GM19193 (cell line): ENCODE results near the gene GOLGA8H.
"Not testable (repeated sequence)": the region's sequence is repeated elsewhere in the genome, so short reads cannot be mapped to it uniquely, and the experiment has no call there.

Source experiments
- POLR2A ChIP-seq: IDR thresholded peaks from 4 replicates; pipeline ENCODE4 v1.6.1; 2011; ENCODE audit not compliant: insufficient read depth, insufficient read length; ENCODE audit errors: extremely low read depth

The GOLGA8H gene, protein sequence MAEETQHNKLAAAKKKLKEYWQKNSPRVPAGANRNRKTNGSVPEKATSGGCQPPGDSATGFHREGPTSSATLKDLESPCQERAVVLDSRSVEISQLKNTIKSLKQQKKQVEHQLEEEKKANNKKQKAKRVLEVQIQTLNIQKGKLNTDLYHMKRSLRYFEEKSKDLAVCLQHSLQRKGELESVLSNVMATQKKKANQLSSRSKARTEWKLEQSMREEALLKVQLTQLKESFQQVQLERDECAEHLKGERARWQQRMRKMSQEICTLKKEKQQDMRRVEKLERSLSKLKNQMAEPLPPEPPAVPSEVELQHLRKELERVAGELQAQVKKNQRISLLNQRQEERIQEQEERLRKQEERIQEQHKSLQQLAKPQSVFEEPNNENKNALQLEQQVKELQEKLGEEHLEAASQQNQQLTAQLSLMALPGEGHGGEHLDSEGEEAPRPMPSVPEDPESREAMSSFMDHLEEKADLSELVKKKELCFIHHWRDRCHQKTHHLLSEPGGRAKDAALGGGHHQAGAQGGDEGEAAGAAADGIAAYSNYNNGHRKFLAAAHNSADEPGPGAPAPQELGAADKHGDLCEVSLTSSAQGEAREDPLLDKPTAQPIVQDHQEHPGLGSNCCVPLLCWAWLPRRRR

DNA sequence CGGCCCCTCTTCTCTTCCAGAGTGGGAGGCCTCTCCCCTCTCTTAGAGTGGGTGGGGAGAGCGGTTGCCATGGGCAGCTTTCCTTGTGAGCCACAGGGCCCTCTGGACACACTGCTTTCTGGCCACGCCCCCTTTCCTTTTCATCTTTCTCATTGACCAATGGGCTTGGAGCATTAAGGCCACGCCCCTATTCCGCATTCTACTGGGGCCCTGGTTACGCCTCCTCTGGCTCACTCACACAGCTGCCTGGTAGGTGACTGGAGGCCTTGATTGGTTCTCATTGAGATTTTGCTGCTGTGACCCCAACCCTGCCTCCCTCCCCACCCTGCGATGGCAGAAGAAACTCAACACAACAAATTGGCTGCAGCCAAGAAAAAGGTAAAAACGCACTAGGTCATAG lies at the start of gene GOLGA8H:
Gene GOLGA8H, plus strand, starts transcription at position 233 of the 400 bp plus-strand sequence. Its CDS starts 98 bp downstream, at position 331.
- not testable (repeated sequence) for TF ChIP-seq POLR2A

DNA sequence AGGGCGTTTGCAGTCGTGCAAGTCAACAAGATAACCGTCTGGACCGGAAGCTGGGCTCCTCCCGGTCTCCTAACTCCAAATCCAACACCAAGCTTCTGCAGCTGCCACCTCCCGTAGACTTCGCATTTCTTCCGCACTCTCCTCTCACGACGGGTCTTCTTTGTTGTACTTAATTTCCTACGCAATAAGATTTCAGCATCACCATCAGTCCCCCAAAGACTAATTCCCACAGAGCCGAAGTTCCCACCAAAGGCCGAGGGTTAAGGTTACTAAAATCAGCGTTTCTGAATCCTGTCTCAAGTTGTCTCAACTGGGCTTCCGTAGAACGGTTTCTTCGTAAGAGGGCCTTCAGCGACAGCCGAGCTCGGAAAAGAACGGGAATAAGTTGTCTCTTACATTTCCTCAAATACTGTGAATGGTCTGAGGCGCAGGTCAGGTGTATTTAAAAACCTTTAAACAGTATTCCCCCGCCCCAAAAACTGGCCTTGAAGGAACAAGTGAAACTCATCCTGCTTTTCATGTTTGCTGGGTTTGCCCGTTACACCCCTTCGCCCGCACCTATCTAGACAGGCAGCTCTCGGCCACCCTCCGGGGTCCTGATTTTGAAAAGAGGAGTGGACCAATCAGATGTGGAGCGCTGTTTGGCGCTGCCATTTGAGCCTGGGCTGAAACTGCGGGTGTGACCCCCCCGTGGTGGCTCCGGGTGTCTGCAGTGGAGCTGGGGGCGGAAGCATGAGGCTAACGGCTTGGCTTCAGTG lies 21.8 kb downstream of the GOLGA8H start, which contains the start of gene ARHGAP11B:
Gene ARHGAP11B, plus strand, starts transcription at position 693 of the 758 bp plus-strand sequence.
- TF ChIP-seq POLR2A = peak; percentile 48

DNA sequence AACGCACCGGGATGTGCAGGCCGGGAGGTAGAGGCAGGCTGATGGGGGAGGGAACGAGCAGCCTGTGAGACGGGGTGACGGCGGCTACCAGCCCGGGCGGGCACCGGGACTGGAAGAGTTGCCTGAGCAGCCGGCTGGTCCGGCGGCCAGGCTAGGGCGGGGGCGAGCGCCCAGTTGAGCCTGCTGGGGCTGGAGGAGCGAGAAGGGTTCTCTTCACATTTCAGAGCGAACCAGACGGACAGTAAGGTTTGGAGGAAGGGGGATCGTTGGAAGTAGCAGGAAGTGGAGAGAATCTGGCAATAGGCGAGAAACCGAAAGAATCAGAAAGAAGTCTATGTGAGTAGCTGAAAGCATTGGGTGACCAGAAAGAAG lies 22.4 kb downstream of the GOLGA8H start:
- peak; percentile 48 for TF ChIP-seq POLR2A

DNA sequence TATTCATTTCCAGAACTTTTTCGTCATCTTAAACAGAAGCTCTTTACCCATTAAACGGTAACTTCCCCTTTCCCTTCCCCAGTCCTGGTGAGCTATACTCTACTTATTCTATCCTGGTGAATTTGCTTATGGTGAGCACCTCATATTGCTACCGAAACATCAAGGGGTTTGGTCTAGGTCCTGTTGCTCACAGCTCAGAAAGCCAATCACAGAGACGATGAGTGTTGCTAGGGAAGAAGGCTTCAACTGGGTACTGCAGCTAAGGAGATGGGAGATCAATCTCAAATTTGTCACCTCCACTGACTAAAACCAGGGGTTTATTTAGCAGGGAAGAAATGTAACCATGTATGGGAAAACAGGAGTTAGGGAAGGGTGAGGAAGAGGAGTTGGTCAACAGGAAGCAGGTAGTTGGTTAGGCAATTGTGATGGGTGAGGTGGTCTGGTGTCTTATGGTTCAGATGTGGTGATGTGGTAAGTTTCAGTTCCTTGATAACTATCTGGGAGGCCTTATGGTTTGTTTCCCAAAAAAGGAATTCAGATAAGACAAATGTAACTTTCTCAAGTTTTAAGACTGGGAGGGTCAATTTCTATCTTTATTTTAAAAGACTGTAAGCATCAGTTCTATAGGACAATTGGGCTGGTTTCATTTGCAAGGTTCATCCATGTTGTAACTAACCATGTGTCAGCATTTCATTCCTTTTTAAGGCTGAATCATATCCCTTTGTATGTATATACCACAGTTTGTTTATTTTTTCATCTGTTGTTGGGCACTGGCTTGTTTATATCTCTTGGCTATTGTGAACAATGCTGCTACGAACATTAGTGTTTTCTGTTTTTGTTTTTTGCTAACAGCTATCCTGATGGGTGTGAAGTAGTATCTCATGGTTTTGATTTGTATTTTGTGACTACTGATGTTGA lies 46.4 kb downstream of the GOLGA8H start:
- no peak for TF ChIP-seq POLR2A
